Activated naive CD4-positive, alpha-beta T cell treated with anti-CD3 and anti-CD28 coated beads, Interleukin-2, amount 10 ng/mL, durations not matched to agents 7 days and 5 days (primary cell): ENCODE results near the gene OR56B1.

Source experiments
- CTCF ChIA-PET: fragments of 350-600 bp; sonication (Branson Sonifier 250); formaldehyde crosslinking; loops from one replicate; lab custom pipeline; 2021; ENCODE audit warnings: antibody characterized with exemption; lab: Charles Lee
- DNase-seq: peaks from one replicate; pipeline ENCODE4 v3.0.0-alpha.2; 2020
- H3K27ac Mint-ChIP-seq: one replicate; pipeline ENCODE4 v1.8.0; 2021; ENCODE audit warnings: mild to moderate bottlenecking, moderate library complexity, mixed read lengths
- H3K27me3 Mint-ChIP-seq: one replicate; pipeline ENCODE4 v1.8.0; 2021; ENCODE audit warnings: mild to moderate bottlenecking, mixed read lengths
- H3K36me3 Mint-ChIP-seq: one replicate; pipeline ENCODE4 v1.8.0; 2021; ENCODE audit warnings: mixed read lengths
- H3K4me1 Mint-ChIP-seq: one replicate; pipeline ENCODE4 v1.8.0; 2021; ENCODE audit warnings: mixed read lengths
- H3K4me3 Mint-ChIP-seq: one replicate; pipeline ENCODE4 v1.8.0; 2021; ENCODE audit warnings: mild to moderate bottlenecking, moderate library complexity, mixed read lengths
- H3K9me3 Mint-ChIP-seq: one replicate; pipeline ENCODE4 v1.8.0; 2021; ENCODE audit warnings: mixed read lengths

OR56B1 gene

DNA sequence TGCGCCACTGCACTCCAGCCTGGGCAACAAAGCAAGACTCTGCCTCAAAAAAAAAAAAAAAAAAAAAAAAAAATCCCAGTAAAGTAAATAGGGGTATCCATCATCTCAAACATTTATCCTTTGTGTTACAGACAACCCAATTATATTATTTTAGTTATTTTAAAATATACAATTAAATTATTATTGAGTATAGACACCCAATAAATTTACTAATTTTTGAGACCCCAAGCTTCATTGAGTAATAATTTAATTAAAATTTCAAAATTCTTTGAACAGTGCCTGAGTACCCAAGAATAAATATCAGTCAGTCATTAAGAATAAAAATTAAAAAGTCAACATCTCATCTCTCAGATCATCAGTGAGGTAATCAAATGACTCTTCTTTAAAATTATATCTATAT is 17.7 kb downstream of the OR56B1 start, which contains the start of gene OR52N4:
OR52N4 (plus strand) TSS at position 301 of the 400 bp plus-strand sequence. CDS start 498 bp downstream, outside the sequence.
- no peak within 1 kb of the TSS for H3K27ac Mint-ChIP-seq
- H3K4me3 Mint-ChIP-seq = no peak within 1 kb of the TSS
- CTCF ChIA-PET = no interaction called here
- no peaks in the 10 kb centered on the region for H3K27me3 Mint-ChIP-seq
- H3K36me3 Mint-ChIP-seq = no peaks in the 10 kb centered on the region
- no peak for DNase-seq
- H3K4me1 Mint-ChIP-seq = no peaks in the 10 kb centered on the region
- no peaks in the 10 kb centered on the region for H3K9me3 Mint-ChIP-seq

DNA sequence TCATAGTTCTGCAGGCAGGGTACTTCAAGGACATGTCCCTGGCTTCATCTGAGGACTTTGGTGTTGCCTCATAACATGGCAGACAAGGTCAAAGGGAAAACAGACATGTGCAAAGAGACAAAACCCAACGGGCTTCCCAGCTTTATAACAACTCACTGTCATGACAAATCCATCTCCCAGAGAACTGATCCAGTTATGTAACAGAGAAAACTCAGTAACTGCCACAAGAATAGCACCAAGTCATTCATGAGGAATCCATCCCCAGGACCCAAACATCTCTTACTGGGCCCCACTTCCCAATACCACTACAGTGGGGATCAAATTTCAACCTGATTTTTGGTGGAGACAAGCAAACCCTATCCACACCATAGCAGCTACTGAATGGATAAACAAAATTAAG is 30.8 kb downstream of the OR56B1 start:
- H3K27me3 Mint-ChIP-seq = no peaks in the 10 kb centered on the region
- no peak overlapping the region for H3K27ac Mint-ChIP-seq
- no peak overlapping the region for H3K4me3 Mint-ChIP-seq
- no peaks in the 10 kb centered on the region for H3K4me1 Mint-ChIP-seq
- CTCF ChIA-PET = no interaction called here
- H3K9me3 Mint-ChIP-seq = no peaks in the 10 kb centered on the region
- no peak for DNase-seq
- no peaks in the 10 kb centered on the region for H3K36me3 Mint-ChIP-seq

DNA sequence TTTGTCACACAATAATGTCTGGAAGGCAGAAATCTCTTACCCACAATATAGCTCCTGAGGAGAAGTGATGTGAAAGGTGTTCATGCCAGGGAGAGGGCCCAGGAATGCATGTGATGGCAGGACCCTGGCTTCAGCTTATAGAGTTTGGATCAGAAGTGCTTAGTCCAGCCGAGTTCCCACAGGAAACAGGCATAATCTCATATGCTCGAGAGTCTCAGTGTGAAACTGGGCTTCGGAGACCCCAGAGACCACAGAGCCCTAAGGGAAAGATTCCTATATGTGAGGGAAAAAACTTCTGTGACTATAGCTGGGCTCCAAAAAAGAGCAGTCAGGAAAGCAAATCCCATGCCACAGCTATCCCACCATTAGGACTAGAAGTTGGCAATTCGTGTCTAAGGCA is 47.0 kb downstream of the OR56B1 start, which contains the start of gene OR52N5:
OR52N5 (minus strand) TSS at position 101 of the 400 bp plus-strand sequence. CDS start 4,721 bp downstream, outside the sequence.
- no peak within 1 kb of the TSS for H3K27ac Mint-ChIP-seq
- DNase-seq = no peak
- H3K27me3 Mint-ChIP-seq = peaks cover under 1% of the 10 kb centered on the region
- no peaks in the 10 kb centered on the region for H3K9me3 Mint-ChIP-seq
- no peaks in the 10 kb centered on the region for H3K36me3 Mint-ChIP-seq
- no peak within 1 kb of the TSS for H3K4me3 Mint-ChIP-seq
- CTCF ChIA-PET = no interaction called here
- no peaks in the 10 kb centered on the region for H3K4me1 Mint-ChIP-seq
